Cerebellar nuclear complex (tissue), 1 donor: Measurements from ENCODE around the gene MUC5B.
"Not testable (repeated sequence)": the region's sequence is repeated elsewhere in the genome, so short reads cannot be mapped to it uniquely, and the experiment has no call there.

Source experiments
- DNase-seq, 2 experiments: peaks; one replicate each; lab custom pipeline; 2025; lab: John Stamatoyannopoulos, UW

MUC5B gene

GRCh38 chr11:1266976-1267375 is 44.1 kb downstream of the MUC5B start:
- not testable (repeated sequence) for DNase-seq

DNA sequence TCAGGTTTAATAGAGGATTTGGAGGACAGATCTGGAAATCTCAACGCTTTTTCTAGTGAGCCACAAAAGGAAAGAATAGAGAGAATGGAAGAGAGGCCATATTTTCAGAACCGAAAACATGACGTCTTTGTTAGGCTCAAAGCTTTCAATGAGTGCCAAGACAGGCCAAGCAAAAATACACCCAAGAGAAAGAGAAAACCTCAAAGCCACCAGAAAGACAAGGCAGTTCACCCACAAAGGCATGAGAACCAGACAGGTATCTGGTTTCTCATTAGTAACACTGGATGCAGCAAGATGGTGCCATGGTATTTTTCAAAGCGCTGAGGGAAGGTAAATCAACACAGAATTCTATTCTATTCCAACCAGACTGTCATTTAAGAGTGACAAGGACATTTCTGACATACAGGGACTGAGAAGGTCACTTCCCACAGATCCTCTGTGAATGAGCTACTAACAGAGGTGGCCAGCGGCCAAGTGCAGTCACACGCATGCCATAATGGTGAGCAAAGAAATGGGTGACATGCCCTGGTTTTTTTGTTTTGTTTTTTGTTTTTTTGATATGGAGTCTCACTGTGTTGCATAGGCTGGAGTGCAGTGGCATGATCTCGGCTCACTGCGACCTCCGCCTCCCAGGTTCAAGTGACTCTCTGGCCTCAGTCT is 44.7 kb downstream of the MUC5B start:
- no peak for DNase-seq

GRCh38 chr11:1269957-1270356 is 47.1 kb downstream of the MUC5B start:
- no peak for DNase-seq

DNA sequence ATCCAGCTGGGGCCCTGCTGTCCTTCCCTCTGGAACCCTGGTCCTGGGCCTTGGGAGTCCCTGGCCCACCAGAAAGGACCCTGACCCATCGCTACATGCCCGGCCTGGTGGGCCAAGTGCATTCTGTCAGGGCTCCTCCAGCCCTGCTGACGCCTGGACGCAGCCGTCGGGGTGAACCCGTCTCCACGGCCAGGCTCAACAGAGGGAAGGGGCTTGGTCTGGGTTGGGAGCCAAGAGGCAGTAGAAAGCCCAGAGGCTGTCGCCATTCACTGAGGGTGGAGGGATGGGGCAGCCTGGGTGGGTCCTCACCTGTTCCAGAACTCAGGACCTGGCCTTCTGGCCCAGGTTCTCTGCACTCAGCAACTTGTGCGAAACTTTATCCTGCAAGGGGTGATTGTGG is 47.6 kb downstream of the MUC5B start:
- no peak for DNase-seq

- no peak for DNase-seq
These were observed 48.1 kb downstream of the MUC5B start for GRCh38 chr11:1271002-1271401.

GRCh38 chr11:1271406-1271805 is 48.5 kb downstream of the MUC5B start:
- DNase-seq = no peak

GRCh38 chr11:1271927-1272326 is 49.1 kb downstream of the MUC5B start:
- DNase-seq = no peak

DNA sequence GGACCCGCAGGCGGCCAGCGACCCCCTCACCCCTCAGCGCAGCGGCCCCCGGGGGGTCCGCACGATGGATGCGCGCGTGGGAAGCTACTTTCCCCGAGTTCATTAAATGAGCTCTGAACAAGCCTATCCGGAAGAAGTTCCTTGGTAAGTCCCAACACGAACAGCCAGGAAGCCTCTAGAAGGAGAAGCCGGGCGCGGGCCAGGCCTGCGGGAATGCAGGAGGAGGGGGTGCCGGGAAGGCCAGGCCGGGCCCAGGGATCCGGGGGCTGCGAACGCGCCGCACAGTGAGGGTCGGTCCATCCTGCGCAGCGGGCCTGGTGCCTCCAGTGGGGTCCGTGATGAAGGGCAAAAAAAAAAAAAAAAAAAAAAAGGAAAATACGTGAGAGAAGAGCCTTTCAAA is 49.7 kb downstream of the MUC5B start:
- DNase-seq = no peak

DNA sequence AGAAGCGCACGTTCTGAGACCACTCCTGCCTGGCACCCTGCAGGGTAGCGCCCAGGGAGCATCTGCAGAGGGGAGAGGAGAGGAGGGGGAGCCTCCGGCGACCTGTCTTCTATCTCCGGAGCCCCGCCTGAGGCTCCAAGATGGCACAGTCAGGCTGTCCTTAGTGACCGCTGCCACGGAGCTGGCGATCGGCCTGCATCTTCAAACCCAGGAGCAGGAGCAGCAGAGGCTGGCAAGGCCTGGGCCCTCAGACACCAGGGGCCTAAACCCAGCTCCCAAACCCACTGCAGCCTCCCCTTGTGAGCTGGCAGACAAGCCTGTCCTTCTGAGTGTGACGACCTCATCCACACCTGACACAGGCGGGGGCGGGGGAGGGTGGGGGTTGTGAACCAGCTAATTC is 51.6 kb downstream of the MUC5B start:
- DNase-seq = no peak

GRCh38 chr11:1275021-1275420 is 52.2 kb downstream of the MUC5B start:
- DNase-seq = no peak

GRCh38 chr11:1276041-1276790 is 53.4 kb downstream of the MUC5B start:
- no peak for DNase-seq

DNA sequence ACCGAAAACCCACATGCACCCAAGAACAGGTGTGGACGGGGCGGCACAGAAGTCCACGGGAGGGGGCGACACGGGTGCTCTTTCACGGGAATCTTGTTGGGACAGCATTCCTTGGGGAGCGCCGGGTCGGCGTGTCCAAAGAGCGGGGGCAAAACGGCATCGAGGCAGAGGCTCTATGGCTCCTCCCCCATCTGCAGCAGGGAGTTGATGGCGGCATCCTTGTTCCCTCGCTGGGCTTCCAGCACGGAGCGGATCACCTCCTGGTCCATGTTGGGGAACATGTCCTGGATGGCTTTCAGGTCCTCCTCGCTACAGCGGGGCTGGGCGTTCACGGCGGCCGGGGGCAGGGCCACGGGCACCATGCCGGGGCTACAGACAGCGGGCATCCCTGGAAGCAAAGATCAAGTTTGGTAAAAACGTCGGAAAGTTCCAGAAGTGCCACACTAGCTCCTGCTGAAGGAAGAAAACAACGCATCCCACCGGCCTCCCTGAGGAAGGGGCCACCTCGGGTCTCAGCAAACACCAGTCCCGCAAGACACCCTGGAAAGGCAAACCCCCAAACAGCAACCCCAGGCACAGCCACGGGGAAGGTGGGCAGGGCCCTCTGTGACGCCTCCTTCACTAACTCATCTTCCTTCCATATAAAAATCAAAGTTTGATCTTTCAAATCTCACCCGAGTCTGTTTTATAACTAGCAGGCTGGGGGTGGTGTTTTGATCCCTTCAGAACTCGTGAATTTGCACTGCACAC is 54.2 kb downstream of the MUC5B start:
- DNase-seq = no peak

GRCh38 chr11:1277936-1278512 is 55.2 kb downstream of the MUC5B start:
- no peak for DNase-seq

DNA sequence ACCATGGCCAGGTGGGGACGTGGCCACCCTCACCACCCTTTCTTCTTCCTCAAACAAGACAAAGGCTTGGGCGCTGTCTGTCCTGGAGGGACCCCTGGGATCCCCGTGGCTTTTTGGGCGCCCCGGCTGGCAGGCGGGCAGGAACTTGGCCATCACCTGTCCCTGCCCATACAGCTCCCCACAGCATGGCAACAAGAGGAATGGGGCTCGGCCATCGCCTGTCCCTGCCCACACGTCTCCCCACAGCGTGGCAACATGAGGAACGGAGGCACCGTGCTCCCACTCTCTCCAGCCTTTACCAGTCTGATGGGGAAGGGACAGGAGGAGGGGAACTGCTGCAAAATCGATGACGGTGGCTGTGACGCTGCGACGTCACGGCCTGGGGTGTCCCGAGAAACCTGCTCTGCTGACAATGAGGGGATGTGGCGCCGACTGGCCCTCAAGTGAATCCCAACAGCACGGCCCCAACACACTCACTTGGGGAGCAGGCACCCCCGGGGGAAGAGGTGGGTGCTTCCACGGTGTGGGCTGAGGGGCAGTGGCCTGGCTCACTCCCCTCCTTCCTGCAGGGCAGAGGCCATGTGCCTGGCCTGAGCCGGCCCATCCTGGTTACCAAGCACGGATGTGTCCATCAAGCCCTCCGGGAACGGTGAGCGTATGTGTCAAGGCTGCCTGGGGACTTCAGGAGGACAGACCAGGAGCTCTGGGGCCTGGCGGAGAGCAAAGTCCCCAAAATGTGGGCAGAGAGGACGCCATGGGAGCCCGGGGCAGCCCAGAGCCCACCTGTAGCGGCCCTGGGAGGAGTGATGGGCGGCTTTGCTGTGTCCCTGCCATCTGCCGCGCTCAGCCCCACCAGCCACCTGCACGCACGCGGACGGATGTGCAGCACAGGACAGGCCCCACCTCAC is 56.2 kb downstream of the MUC5B start:
- DNase-seq = no peak

DNA sequence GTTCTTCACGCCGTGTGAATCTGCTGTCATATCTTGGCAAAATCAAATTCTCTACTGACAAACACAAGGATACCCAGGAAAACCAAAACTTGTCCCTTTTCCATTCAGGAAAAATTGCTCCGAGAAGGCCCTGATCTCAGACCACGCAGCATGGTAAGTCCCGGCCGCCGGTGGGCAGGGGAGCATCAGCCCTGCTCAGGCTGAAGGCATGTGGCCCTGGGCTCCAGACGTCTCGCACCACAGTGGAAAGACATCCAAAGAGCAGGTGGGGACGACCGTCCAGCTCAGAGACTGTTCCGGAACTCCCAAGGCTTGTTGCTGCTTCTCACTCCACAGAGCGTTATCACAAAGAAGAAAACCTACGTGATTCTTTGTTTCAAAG is 56.8 kb downstream of the MUC5B start:
- DNase-seq = no peak

- no peak for DNase-seq
These were observed 57.5 kb downstream of the MUC5B start for GRCh38 chr11:1280116-1281035.

DNA sequence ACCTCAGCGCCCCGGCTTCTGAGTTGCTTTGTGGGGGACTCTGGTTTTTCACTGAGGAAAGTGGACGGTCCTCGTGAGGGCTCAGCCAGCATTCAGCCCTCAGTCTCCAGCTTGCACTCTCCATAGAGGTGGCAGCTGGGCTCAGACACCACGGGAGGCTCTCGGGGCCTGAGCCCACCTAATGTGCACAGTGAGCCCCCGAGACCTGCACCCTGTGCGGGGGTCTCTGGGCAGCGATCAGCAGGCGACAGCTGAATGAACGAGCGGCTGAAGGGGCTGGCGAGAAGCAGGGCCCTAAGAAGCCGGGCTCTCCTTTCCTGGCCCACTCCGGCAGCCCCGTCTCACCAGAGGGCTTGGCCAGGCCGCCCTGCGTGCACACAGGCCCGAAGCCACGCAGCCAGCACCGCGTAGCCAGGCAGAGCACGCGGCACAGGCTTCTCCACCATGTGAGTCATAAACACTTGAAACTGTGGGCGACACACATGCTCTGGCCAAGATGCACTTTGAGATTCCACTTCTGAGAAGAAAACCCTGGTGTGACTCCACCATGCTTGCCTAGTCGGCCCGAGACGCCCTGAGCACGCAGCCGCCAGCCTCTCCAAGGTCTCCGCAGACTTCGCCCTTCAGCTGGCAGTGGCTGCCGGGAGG is 58.6 kb downstream of the MUC5B start:
- no peak for DNase-seq

GRCh38 chr11:1281974-1282365 is 59.1 kb downstream of the MUC5B start:
- no peak for DNase-seq

DNA sequence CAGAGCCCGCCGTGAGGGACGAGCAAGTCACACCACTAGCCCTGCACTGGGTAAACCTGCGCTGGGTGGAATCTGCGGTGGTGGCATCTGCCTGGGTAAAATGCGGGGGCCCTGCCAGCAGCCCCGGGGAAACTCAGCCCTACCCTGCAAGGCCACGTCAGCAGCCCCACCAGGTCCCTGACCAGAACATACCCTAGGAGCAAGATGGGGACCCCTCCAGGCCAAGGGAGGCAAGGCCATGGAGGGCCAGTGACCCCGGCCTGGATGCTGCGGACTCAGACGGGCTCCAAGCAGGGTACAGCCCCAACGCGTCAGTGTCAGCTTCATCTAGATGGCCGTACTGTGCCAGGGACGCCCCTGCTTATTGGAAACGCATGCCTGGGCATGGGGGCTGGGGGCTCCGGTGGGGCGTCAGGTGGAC is 60.2 kb downstream of the MUC5B start:
- DNase-seq = no peak

DNA sequence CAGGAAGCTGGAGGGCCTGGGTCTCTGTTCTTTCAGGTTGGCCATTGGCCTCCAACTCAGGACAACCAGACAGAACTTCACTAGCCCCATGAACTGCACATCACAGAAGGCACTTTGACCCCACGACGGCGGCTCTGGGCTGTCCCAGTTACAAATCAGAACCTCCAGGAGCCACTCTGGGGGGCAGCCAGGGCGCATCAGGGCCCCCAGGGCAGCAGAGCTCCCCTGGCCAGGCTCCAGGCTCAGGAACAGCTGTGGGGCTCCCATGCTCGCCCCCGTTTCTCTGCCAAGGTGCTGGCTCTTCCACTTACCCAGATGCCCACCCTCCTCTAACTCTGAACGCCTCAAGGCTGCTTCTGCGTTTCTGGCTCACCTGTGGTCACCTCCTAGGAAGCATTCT is 61.0 kb downstream of the MUC5B start:
- no peak for DNase-seq
